Liver (tissue), 3 donors: Measurements from ENCODE around the gene HEG1.

Experiments used
- ATF3 ChIP-seq: IDR thresholded peaks from 2 replicates; pipeline ENCODE4 v1.6.1; 2016; ENCODE audit warnings: antibody characterized with exemption
- RXRA ChIP-seq, 2 donors: IDR thresholded peaks; 2 replicates each; pipeline ENCODE4 v1.6.1; 2017 to 2018; ENCODE audit warnings: antibody characterized with exemption in 2 of 2, mild to moderate bottlenecking in 1 of 2
- SP1 ChIP-seq: IDR thresholded peaks from 2 replicates; pipeline ENCODE4 v1.6.1; 2018; ENCODE audit warnings: antibody characterized with exemption, mild to moderate bottlenecking
- TF ChIP-seq, protein P1 (sequence below): fragments of 150-350 bp; IDR thresholded peaks from 2 replicates; pipeline ENCODE4 v1.5.1; 2017; ENCODE audit warnings: improper control_type of control experiment, low read depth, low read length; ENCODE audit not compliant: missing input control
- donor health status: healthy.
- donor health status: healthy.

- TF ChIP-seq, protein P1, sequence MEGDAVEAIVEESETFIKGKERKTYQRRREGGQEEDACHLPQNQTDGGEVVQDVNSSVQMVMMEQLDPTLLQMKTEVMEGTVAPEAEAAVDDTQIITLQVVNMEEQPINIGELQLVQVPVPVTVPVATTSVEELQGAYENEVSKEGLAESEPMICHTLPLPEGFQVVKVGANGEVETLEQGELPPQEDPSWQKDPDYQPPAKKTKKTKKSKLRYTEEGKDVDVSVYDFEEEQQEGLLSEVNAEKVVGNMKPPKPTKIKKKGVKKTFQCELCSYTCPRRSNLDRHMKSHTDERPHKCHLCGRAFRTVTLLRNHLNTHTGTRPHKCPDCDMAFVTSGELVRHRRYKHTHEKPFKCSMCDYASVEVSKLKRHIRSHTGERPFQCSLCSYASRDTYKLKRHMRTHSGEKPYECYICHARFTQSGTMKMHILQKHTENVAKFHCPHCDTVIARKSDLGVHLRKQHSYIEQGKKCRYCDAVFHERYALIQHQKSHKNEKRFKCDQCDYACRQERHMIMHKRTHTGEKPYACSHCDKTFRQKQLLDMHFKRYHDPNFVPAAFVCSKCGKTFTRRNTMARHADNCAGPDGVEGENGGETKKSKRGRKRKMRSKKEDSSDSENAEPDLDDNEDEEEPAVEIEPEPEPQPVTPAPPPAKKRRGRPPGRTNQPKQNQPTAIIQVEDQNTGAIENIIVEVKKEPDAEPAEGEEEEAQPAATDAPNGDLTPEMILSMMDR, result no peak
- TF ChIP-seq RXRA (IDR thresholded peaks at IDR 0.05) (no peak), SP1 (no peak), ATF3 (no peak)
Measured at GRCh38 chr3:124998247-124998630, 57.6 kb downstream of the HEG1 start.
